GM19397 (cell line): ENCODE results near the gene CD200.

Experiments
- ATAC-seq: cut with Tn5 transposase; IDR thresholded peaks from one replicate; pipeline ENCODE4 v1.9.1; 2021; ENCODE audit warnings: mild to moderate bottlenecking, moderate library complexity; ENCODE audit not compliant: unreplicated experiment

The CD200 gene

DNA sequence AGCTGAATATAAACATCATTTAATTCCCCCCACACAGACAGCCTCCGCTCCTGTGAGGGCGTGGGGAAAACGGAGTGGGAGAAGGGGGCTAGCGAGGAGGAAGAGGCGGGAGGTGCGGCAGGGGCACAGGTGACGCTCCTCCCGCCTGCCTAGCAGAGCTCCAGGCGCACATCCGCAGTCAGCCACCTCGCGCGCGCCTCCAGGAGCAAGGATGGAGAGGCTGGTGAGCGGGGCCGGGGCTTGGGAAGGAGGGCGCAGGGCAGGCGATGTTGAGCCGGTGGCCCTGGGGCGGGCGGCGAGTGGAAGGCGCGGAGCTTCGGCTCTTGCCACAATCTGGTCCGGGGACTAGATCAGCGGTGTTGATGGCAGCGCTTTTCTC lies at the start of gene CD200:
Gene CD200 (plus strand): TSS at position 155 of the 379 bp plus-strand sequence. CDS start 57 bp downstream, at position 212.
- ATAC-seq: peak; percentile 82

DNA sequence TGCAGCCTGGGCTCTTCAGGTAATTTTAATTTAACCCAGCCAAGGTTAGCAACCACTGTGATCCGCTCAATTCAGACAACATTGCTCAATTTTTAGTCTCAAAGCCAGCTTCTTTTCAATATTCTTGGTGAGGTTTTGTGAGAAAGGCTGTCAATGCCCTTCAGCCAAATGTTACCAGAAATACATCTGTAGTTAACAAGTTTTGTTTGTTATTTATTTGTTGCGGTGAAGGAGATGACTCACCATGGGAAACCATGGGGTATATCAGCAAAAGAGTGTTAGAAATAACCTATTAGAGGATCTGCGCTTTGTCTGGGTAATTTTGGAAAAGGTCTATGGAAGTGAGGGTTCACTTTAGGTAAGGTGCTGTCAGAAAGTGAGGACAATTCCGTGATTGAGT lies 43.9 kb upstream of the CD200 start:
- no peak for ATAC-seq

GRCh38 chr3:112293368-112294321 lies 39.3 kb upstream of the CD200 start, which contains the start of gene SLC9C1:
SLC9C1 (minus strand) TSS chr3:112294216; CDS start chr3:112286791, 7,425 bp downstream.
- no peak for ATAC-seq

- no peak for ATAC-seq
Measured at GRCh38 chr3:112297714-112298113, 35.2 kb upstream of the CD200 start.

GRCh38 chr3:112298781-112299180 lies 34.2 kb upstream of the CD200 start:
- no peak for ATAC-seq

DNA sequence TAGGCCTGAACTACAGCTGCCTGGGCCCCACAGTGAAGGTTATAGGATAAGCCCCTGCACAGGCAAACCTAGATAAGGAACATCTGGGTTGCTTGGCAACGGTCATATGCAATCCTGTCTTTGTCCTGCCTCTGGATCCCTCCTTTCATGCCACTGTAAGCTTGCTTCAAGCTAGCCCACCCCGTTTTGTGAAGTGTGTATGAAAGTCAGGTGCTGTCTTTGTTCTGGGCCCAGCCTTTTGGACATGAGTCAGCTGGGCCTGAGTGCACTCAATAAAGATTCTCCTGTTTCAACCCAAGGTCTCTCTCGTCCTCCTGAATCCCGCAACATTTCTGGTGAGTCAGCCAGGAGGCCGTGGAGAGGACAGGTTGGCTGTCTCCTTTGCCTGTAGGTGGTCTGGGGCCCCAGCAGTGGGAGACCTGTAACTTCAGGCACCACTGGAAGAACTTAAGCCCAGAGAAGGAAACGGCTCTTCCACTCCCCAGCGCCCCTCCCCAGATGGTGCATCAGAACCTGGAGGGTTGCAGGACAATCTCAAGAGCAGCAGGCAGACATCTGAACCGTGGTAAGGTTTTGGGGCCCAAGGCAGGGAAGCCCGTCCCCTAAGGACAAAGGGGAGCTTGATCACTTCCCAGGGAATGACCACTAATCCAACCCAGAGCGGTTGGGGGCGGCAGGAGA lies 30.7 kb upstream of the CD200 start:
- no peak for ATAC-seq

DNA sequence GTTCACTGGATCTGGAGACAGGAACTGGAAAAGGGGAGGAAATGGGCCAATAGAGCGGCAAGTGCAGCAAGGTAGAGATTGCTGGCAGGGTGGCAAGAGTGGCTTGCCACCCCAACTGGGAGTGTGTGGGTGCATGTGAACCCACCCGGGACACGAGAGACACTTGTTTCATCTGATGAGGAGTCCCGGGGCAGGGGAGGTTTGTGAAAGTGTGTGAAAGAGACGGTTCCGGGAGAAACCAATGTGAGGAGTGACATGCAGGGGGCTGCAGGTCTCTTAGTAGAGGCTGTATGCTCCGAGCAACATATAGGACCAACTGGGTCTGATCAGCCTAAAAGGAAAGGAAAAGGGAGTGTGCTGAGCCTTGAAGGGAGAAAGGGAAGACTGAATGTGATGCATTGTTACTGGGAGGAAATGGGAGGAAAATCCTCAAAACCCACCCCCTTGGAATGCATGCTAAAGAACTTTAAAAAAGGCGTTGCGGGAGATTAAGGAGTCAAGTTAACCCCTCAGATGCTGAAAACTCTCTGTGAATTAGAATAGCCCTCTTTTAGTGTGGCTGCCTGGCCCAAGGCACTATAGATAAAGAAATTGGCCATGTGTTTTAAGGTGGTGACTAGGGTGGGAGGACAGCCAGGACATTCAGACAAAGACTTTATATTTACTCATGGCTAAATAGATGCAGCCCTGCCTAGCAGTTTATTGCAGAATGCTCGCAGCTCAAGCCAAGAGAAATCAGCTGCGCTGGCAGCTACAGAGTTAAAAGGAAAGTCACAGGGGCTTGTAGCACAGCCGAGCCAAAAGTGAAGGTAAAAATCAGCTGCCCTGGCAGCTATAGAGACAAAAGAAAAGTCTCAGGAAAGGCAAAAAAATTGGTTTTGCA lies 29.8 kb upstream of the CD200 start:
- ATAC-seq: no peak

DNA sequence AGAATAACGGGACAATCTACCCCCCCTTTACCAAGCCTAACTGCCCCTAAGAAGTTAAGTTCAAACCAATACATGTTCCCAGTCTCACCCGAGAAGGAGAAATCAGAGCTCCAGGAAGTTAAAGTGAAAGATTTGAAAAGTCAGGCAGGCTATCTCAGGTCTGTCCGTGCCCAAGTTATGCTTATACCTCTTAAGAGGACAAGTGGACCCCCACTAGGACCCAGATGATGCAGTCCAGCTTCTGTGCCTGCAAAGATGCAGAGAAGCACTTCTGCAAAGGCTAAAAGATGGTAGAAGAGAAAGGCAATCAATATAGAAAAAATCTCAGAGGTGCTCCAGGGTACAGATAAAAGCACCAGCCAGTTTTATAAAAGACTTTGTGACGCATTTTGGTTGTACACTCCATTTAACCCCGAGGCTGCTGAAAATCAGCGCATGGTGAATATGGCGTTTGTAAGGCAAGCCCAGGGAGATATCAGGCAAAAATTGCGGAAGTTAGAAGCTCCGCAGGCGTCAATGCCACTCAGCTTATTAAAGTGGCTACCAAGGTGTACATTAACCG lies 29.1 kb upstream of the CD200 start:
- no peak for ATAC-seq

DNA sequence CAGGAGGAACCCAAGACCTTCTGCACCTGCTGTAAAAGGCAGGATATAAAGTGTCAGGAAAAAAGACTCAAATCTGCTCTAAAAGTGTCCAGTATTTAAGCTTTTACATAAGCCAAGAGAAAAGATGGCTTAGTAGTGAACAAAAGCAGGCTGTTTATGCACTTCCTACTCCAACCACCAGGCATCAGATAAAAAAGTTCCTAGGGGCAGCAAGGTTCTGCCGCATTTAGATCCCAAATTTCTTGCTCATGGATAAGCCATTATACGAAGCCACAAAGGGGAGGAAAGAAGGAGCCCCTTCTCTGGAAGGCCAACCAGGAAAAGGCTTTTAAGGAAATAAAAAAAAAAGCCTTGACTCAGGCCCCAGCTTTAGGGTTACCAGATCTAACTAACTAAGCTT lies 28.3 kb upstream of the CD200 start:
- no peak for ATAC-seq

GRCh38 chr3:112306825-112307224 lies 26.1 kb upstream of the CD200 start:
- ATAC-seq: no peak

DNA sequence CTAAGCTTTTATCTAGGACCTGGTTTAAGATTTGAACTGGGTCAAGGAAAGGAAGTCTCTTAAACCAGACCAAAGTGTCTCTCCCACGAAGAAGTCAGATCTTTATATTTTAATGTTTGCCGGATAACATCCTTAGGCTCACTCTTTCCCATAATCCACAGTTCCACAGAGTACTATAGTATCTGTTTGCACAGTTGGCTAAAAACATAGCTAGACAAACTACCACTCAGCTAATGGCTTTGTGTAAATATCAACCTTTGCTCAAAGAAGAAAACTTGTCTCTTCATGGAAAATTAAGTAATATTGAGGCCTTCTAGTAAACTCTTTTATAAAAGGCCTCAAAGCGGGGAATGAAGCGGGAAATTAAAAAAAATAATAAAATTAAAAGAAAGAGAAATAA lies 25.4 kb upstream of the CD200 start:
- no peak for ATAC-seq

DNA sequence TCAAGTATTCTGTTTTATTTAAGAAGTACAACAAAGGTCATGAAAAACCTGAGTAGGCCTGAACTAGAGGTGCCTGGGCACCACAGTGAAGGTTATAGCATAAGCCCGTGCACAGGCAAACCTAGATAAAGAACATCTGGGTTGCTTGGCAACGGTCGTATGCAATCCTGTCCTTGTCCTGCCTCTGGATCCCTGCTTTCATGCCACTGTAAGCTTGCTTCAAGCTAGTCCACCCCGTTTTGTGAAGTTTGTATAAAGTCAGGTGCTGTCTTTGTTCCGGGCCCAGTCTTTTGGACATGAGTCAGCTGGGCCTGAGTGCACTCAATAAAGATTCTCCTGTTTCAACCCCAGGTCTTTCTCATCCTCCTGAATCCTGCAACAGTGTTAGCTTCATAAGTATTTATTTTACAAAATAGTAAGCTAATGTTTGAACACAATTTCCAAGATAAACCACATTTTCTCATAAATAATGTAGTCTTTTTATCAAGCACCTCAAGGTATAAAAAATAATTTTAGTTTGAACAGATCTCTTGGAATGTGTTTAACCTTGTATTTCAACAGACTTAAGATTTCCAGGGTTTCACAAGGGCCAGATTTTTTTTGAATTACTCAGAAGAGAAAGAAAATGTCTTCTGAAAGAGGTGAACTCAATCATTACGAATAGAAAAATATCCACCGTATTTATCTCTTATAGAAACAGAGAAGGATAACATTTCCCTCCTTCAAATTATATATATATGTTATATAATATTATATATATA lies 24.6 kb upstream of the CD200 start:
- ATAC-seq: no peak

DNA sequence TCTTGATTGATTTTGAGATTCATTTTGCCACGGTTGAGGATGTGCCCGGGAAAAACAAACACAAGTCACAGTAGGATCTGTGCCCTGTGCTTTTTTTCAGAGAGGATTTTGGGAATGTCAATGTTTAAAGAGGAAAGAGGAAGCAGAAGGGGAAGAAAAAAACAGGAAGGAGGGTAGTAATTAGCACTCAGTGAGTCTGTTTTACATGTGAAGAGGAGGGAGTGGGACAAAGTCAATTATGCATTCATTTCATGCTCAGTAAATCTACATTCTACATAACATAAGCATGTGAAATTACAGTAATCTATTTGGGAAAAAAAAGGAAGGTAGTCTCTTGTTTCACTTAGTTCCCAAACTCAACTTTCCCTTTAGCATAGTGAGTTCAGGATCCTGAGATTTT lies 18.3 kb upstream of the CD200 start:
- no peak for ATAC-seq

DNA sequence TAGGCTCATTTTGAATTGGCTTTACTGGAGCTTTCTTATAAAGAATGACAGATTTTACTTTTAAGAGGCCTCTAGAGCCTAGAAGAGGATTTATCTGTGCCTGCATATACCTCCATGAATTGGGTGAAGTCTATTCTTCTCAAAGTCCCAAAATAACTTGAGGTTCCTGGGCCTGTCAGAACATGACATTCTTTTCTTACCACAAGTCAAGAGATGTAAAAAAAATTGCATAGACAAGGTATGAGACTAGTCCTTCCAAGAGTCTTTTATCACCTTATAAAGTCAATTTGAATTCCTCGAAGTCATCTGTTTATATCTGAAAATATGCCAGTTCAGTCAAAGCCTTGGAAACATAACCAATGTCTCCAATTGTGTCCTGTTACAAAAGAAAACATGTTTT lies 17.2 kb upstream of the CD200 start:
- no peak for ATAC-seq

- ATAC-seq: no peak
Measured at GRCh38 chr3:112319516-112320276, 13.3 kb upstream of the CD200 start.

GRCh38 chr3:112320691-112321090 lies 12.3 kb upstream of the CD200 start:
- no peak for ATAC-seq

DNA sequence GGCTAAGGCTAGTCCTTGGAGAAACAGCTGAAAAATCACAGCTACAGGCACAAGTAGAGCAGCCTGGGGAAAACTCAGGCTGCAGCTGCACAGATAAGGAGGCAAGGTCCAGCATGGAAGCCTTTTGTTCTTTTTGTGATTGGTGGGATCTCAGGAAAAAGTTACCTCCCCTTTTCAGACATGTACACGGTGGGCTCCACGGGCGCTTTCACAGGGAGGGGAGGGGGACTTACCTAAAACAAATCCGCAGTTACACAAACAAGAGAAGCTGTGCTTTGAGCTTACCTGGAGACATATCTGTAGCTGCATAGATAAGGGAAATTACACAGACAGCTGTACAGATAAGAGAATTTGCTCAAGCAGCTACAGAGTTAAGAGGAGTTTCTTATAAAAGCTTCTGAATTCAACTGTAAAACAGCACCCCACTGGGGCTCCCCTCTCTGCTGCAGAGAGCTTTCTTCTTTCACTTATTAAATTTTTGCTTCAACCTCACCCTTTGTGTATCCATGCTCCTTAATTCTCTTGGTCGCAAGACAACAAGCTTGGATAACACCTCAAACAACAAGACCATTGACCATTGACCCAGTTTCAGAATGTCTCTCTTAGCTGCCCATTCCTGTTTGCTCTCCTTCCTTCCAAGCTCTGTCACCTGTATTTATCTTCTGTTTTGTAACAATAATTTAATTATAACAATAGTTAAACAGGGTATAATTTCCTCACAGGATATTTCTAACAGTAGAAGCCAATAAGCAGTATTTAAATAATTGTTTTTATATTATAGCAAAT lies 10.9 kb upstream of the CD200 start:
- ATAC-seq: no peak

- ATAC-seq: no peak
Measured at GRCh38 chr3:112327371-112327951, 5.5 kb upstream of the CD200 start.
